Measurements from ENCODE around the gene C17orf78. TPM values are rescaled to one million over a fixed set of nuclear protein-coding genes. Genes with fewer than 3 reads are reported as not detected.

The C17orf78 gene
- total RNA-seq, 1 experiment from 2014 or later, result not detected

- TF ChIP-seq POLR2A (IDR thresholded peaks at IDR 0.05; ENCODE audit: borderline replicate concordance, extremely low read depth, insufficient read depth, insufficient read length), result no peak
- TF ChIP-seq ZNF274 (IDR thresholded peaks at IDR 0.05; ENCODE audit: low read depth, low read length), result no peak
- TF ChIP-seq EGR1 (IDR thresholded peaks at IDR 0.05; ENCODE audit: low read depth), result no peak
Measured at GRCh38 chr17:37430051-37430627, 54.4 kb downstream of the C17orf78 start (continued).

- H3K4me1 ChIP-seq (ENCODE audit: control insufficient read depth in 1 of 2, insufficient read depth in 2 of 2, low read length in 2 of 2), result no peaks in the 10 kb centered on the region
- no peak for TF ChIP-seq SP1 (IDR thresholded peaks at IDR 0.05; ENCODE audit: low read depth)
- TF ChIP-seq POLR2AphosphoS5 (IDR thresholded peaks at IDR 0.05; ENCODE audit: low read depth, low read length), result no peak
- TF ChIP-seq FOSL1 (IDR thresholded peaks at IDR 0.05; ENCODE audit: low read depth), result no peak
- TF ChIP-seq ELF1 (IDR thresholded peaks at IDR 0.05; ENCODE audit: borderline replicate concordance, low read depth), result no peak
- no peak for TF ChIP-seq POLR2A (IDR thresholded peaks at IDR 0.05; ENCODE audit: borderline replicate concordance, extremely low read depth, insufficient read depth, insufficient read length)
- no peak for TF ChIP-seq EGR1 (IDR thresholded peaks at IDR 0.05; ENCODE audit: low read depth)
- TF ChIP-seq JUND (IDR thresholded peaks at IDR 0.05), result no peak
- TF ChIP-seq ZBTB33 (IDR thresholded peaks at IDR 0.05; ENCODE audit: extremely low read depth, insufficient replicate concordance, low read length), result no peak
- TF ChIP-seq REST (IDR thresholded peaks at IDR 0.05; ENCODE audit: low read depth), result no peak
- no peak for TF ChIP-seq CTCF (IDR thresholded peaks at IDR 0.05 in 2 of 3, conservative IDR thresholded peaks at IDR 0.05 in 1 of 3; ENCODE audit: borderline replicate concordance in 1 of 3, insufficient read depth in 1 of 3, low read depth in 2 of 3, low read length in 2 of 3)
- no peak for TF ChIP-seq ATF3 (IDR thresholded peaks at IDR 0.05)
- TF ChIP-seq SIN3A (IDR thresholded peaks at IDR 0.05; ENCODE audit: low read depth), result no peak
- no peak for TF ChIP-seq YY1 (IDR thresholded peaks at IDR 0.05; ENCODE audit: extremely low read depth, insufficient replicate concordance, low read depth, low read length)
- no peak for TF ChIP-seq TCF7L2 (IDR thresholded peaks at IDR 0.05; ENCODE audit: borderline replicate concordance, extremely low read depth, insufficient read depth, insufficient read length)
- no TSS peak for BruUV-seq (replicated peaks)
- peaks cover 4 to 13% of the 10 kb centered on the region in 2 experiments; a peak in 3 of 4 replicates for H3K36me3 ChIP-seq (ENCODE audit: control insufficient read depth in 1 of 2, insufficient read depth in 2 of 2, low read length in 2 of 2)
- intact Hi-C loops (cut with micrococcal nuclease), result no loop called here
- H2AFZ ChIP-seq (ENCODE audit: low read depth, low read length, poor library complexity, severe bottlenecking), result no peak overlapping the region
- H3K79me2 ChIP-seq (ENCODE audit: insufficient read depth, low read length), result peaks cover 23% of the 10 kb centered on the region
- ChIA-PET CTCF (no interaction called here), POLR2A (no interaction called here), RAD21 (ENCODE audit: low non-redundant PET in 1 of 2, low total read pairs in 2 of 2, uncharacterized antibody in 2 of 2, unreplicated experiment in 2 of 2) (no interaction called here)
- DNase-seq (ENCODE audit: low read depth, low spot score), result no peak
- no peaks in the 10 kb centered on the region for H3K27me3 ChIP-seq (ENCODE audit: insufficient read depth, low read length)
- H3K4me2 ChIP-seq (ENCODE audit: low read length), result no peak overlapping the region
- no peaks in the 10 kb centered on the region for H3K9me2 ChIP-seq (ENCODE audit: insufficient read depth)
- no peaks in the 10 kb centered on the region for H3K9me3 ChIP-seq (ENCODE audit: control insufficient read depth in 1 of 2, insufficient read depth in 1 of 2, low read depth in 1 of 2, low read length in 2 of 2)
- H3K27ac ChIP-seq (ENCODE audit: low read depth, low read length), result no peak overlapping the region
- ATAC-seq, result no peak
- H3K9ac ChIP-seq (ENCODE audit: low read length), result no peak overlapping the region
- H3K4me3 ChIP-seq (replicated peaks in 1 of 2; ENCODE audit: low read depth in 1 of 2, low read length in 2 of 2), result no peak overlapping the region
- H4K20me1 ChIP-seq (ENCODE audit: insufficient read depth), result no peaks in the 10 kb centered on the region
Measured at GRCh38 chr17:37432671-37433070, 56.9 kb downstream of the C17orf78 start.

Measured in HCT116 (cell line).